GM23248 (cell line): ENCODE results near the gene SPATA22.

Source experiments
- EZH2 ChIP-seq: fragments of 200-600 bp; sonication (generic); IDR thresholded peaks from 2 replicates; pipeline ENCODE4 v1.6.1; 2018; ENCODE audit warnings: antibody characterized with exemption, mild to moderate bottlenecking; ENCODE audit not compliant: insufficient read depth, poor library complexity, severe bottlenecking
- EZH2phosphoT487 ChIP-seq: fragments of 200-600 bp; sonication (generic); IDR thresholded peaks from 2 replicates; pipeline ENCODE4 v1.6.1; 2018; ENCODE audit warnings: antibody characterized with exemption, moderate library complexity, mild to moderate bottlenecking, low read depth; ENCODE audit not compliant: insufficient read depth

DNA sequence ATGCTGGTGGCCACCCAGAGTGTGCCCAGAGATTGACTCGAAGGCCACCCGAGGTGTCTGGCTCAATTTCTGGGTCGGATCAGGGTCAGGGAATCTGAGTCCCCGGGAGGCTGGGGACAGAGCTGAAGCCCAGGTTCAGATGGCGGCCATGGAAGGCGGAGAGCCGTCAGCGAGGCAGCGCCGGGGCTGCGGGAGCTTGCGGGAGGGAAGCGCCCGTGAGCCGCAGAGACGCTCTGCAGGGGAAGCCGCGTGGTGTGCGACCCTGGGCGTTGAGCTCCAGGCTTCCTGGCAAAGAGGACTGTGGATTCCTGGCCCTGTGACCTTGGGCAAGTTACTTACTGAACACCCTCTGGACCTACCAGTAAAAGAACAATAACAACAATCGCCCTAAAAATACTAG lies 518 bp upstream of the SPATA22 start:
- TF ChIP-seq EZH2phosphoT487: no peak
- no peak for TF ChIP-seq EZH2
